Retinal pigment epithelial cell (primary cell): ENCODE measurements around the gene RELL2.

Experiments used
- DNase-seq: peaks from one replicate; pipeline ENCODE4 v3.0.0-alpha.2; 2010; ENCODE audit warnings: low read depth
- H3K4me3 ChIP-seq: 2 replicates; pipeline ENCODE4 v1.5.1; 2011; ENCODE audit warnings: mild to moderate bottlenecking, low read length, control low read depth, moderate library complexity
- TF ChIP-seq, protein P1 (sequence below): conservative IDR thresholded peaks from 2 replicates; pipeline ENCODE4 v1.5.1; 2011; ENCODE audit warnings: low read depth, low read length, control low read depth, inconsistent platforms

The RELL2 gene

DNA sequence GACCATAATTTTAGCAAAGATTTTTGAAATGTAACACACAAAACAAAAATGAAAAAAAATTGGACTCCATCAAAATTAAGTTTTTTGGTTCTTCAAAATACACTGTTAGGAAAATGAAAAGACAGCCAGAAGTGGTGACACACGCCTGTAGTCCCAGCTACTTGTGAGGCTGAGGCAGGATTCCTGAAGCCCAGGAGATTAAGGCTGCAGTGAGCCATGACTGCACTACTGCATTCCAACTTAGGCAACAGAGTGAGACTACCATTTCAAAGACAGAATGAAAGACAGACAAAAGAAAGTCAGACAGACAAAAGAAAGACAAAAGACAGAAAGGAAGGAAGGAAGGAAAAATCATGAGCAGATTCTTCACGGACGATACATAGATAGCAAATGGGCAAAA, 25.5 kb upstream of the RELL2 start:
- TF ChIP-seq, protein P1, sequence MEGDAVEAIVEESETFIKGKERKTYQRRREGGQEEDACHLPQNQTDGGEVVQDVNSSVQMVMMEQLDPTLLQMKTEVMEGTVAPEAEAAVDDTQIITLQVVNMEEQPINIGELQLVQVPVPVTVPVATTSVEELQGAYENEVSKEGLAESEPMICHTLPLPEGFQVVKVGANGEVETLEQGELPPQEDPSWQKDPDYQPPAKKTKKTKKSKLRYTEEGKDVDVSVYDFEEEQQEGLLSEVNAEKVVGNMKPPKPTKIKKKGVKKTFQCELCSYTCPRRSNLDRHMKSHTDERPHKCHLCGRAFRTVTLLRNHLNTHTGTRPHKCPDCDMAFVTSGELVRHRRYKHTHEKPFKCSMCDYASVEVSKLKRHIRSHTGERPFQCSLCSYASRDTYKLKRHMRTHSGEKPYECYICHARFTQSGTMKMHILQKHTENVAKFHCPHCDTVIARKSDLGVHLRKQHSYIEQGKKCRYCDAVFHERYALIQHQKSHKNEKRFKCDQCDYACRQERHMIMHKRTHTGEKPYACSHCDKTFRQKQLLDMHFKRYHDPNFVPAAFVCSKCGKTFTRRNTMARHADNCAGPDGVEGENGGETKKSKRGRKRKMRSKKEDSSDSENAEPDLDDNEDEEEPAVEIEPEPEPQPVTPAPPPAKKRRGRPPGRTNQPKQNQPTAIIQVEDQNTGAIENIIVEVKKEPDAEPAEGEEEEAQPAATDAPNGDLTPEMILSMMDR = no peak
- no peak overlapping the region for H3K4me3 ChIP-seq
- DNase-seq = no peak

DNA sequence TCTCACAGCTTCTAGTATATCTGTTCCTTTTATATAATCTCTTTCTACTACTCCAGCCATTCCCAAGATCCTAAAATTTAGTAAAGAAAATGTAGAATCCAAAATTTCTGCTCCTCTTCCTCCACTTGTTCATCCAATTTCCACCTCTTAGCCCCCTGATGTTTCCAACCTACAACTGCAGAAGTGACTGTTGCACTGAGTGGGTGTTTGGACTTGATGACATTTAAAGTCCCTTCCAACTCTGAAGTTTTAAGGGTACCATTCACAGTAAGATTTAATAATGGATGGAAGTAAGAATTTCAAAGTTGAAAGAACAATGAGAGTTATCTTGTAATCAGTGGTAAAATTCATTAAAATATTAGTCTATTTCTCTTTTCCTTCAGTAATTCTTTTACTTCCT, 23.5 kb upstream of the RELL2 start:
- TF ChIP-seq, protein P1 = no peak
- H3K4me3 ChIP-seq = no peak overlapping the region

DNA sequence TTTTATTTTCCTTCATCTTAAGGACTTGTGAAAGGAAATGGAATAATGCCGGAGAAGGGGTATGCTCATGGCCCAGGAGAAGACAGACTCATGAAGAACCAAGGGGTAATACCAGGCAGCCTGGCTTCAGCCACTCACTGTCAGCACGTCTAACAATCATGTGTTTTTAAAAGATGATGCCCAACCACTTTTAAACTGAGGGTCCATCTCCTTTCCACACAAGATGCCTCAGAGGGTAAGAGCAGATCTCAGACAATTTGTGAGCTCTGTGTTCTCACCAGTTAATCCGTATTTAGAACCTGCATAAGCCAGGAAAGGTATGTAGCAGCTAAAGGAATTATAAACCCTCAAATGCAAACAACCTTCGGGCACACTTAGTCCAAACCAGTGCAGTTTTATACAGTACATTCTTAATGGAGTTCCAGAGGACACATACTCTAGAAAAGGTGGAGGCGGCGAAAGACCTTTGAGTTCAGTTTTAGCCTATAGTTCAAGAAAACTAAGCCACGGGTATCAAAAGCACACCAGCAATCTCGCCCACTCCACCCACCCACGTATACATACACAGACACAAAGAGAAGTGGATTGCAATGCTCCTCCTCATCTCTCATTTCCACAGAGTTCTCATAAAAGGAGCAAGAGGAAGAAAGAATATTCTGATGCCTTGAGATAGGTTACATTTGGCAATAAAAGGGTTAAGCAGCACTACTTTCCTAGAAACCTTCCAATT, 20.6 kb upstream of the RELL2 start:
- no peak for DNase-seq
- H3K4me3 ChIP-seq = no peak overlapping the region
- TF ChIP-seq, protein P1 = no peak

More for the DNA sequence above, 23.5 kb upstream of the RELL2 start:
- no peak for DNase-seq

DNA sequence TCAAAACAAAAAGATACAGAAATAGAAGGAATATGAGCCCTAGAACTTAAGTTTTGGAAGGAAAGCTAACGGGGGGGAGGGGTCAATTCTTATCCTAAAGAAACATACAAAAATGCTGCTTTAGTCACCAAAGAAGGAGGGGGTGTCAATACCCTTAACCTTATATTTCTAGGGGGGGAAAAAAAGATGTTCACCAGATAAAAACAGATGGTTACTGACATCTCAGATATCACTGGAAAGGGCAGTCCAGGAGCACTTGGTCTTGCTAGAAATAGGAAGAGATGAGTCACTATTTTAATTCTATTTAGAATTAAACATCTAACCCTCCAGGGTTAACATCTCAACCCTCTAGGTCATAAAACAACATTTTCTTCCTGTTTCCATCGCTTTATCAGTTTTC, 19.7 kb upstream of the RELL2 start:
- H3K4me3 ChIP-seq = peak overlapping the region; percentile 79
- no peak for DNase-seq
- TF ChIP-seq, protein P1 = no peak

DNA sequence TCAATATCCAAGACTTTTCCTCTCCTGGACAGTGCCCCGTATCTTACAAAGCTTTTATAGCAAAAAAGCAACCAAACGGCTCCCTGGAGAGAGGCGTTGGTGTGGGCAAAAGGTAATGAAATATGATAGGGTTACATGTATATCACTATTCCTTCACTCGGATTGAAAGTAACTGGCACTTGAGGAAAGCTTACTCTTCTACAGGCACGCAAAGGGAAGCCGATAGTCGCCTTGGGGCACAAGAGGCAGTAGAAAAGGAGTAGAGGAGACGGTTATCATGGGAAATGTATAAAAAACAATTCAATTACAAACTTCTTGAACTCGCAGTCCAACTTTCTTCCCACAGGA, 19.1 kb upstream of the RELL2 start:
- peak overlapping the region; percentile 79 for H3K4me3 ChIP-seq
- no peak for DNase-seq
- TF ChIP-seq, protein P1 = no peak

DNA sequence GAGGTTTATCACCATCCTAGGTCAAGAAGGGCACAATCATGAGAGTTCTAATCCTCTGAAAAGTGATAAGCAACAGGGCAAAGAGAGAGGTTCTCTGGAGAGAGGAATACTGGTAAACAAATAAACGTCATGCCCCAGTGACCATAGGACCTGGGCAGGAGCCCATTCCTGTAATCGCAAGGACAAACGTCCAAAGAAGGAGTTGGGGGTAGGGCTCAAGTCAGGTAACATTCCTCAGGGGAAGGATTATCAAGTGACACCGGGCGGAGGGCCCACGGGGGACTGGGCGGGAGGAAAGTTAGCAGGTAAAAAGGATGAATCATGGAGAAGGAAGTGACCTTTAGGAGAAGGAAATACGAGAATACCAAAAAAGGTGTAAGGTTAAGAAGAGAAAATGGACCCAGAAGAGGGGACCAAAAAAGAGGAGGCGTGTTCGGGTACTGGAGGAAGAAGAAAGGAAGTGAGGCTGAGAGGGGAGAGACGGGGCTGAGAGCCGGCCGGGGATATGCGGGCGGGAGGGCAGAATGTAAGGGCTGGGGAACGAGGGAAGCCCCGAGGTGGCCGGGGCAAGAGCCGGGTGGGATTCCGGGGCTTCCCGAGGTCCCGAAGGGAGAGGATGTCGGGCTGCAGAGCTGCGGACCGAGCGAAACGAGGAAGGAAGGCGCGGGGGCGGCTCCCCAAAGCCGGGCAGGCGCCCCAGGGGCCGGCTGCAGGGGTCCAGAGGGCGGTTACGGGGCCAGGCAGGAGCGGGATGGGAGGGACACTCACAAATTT, 18.6 kb upstream of the RELL2 start:
- peak overlapping the region; percentile 79 for H3K4me3 ChIP-seq
- DNase-seq = no peak
- TF ChIP-seq, protein P1 = no peak
